HG03097 (cell line): Measurements from ENCODE around the gene ANAPC10.
"Not testable (repeated sequence)": the region's sequence is repeated elsewhere in the genome, so short reads cannot be mapped to it uniquely, and the experiment has no call there.

Source experiments
- ATAC-seq: cut with Tn5 transposase; IDR thresholded peaks from one replicate; pipeline ENCODE4 v1.9.1; 2021; ENCODE audit not compliant: unreplicated experiment, low FRiP score

ANAPC10 gene

DNA sequence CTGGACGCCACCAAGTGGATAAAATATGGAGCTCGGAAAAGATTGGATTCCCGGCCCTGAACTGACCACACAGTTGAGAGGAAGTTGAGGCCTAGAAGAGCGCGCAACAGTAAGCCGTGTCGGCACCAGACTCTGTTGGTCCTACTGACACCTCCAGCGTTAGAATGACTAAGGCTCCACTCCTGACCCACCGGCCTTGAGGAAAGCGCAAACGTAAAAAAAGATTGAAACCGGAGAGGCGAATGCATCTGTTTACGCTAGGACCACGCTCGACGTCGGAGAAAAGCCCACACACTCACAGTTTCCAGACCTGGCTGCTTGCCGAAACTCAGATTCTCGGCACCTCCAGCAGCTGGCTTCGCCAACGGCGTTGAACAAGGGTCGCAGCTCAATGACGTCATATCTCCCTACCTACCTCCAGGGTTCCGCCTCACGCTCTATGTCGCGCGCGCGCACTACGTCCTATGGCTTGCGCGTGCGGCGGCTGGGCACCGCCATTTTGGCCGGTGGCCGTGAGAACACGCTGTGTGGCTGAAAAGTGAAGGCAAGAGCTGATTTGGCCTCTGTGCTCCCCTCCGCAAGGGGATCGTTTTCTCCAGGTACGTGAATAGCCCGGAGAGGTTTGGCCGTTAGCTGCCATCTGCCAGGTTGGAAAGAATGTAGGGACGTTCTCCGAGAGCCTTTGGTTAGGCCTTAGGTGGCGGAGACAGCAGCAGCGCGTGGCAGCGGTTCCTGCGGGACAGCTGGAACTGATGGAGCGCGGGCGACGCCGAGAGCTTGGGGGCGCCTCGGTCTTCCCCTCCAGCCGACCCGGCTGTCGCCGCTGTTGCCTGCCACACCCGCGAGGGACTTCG lies at the start of gene ANAPC10, which contains the start of gene ABCE1:
TSS of gene ANAPC10 (minus strand) at position 376 of the 854 bp plus-strand sequence. CDS start 2,097 bp downstream, outside the sequence.
TSS of gene ABCE1 (plus strand) at position 491 of the 854 bp plus-strand sequence. CDS start 6,102 bp downstream, outside the sequence.
- ATAC-seq = peak; percentile 79

DNA sequence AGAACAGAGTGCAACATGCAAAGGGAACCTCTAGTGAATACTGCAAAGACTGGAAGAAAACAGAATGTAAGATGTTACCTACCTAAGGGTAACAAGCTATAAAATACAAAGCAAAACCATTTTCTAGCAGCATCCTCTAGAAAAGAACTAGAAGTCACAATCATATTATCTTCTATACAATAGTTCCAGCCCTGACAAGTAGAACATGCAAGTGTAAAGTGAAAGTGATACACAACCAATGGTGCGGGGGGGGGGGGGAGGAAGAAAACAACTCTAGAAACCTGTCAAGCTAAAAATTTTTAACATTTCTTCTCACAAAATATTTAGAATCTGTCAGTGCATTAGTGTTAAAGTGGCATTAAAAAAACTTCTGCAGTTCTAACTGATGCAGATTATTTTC lies 38.2 kb upstream of the ANAPC10 start:
- ATAC-seq = not testable (repeated sequence)

GRCh38 chr4:145132511-145133098 lies 34.6 kb upstream of the ANAPC10 start:
- ATAC-seq = peak; percentile 67

- no peak for ATAC-seq
These were observed 33.9 kb upstream of the ANAPC10 start for GRCh38 chr4:145131848-145132247.

DNA sequence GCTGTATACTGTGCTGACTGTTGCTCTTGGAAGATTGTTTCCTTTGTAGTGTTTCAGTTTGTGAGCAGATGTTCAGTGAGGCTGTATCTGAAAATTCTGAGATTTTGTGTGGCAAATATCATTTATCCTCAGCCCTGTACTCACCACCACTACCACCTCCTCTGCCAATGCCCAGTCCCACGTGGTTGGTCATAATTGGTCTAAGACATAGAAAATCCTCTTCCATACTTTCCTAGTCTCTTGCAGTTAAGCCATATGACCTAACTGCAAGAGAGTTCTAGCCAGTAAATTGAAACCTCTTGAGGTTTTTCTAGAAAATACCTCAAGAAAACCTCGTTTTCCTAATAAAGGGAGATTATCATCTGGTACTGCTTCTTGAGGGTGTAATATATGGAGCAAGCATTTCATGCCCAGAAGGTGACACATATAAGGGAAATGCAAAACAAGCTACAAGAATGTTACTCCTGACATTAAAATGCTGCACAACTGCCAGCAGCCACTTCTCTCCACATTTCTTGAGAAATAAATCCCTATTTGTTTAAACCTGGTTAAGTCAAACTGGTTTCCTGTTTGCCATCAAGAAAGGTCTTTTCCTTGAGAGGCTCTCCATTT lies 32.9 kb upstream of the ANAPC10 start:
- no peak for ATAC-seq

DNA sequence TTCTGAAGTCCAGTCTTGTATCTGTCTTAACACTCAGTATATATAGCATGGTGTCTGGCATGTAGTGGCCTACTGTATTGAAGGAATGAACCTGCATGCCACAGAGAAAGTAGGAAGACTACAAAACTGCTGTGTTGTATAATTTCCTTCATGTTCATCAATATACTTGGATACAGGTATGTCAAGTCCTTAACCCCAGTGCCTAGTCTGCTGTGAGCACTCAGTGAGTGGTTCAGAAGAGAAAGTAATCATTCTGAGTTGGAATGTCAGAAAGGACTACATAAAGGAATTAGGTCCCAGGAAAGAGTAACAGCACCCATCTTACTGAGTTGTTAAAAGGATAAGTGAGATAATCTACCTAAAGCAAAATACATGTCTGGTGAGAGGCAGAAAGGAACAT lies 32.1 kb upstream of the ANAPC10 start:
- no peak for ATAC-seq

- no peak for ATAC-seq
These were observed 27.4 kb upstream of the ANAPC10 start for GRCh38 chr4:145125396-145125795.

DNA sequence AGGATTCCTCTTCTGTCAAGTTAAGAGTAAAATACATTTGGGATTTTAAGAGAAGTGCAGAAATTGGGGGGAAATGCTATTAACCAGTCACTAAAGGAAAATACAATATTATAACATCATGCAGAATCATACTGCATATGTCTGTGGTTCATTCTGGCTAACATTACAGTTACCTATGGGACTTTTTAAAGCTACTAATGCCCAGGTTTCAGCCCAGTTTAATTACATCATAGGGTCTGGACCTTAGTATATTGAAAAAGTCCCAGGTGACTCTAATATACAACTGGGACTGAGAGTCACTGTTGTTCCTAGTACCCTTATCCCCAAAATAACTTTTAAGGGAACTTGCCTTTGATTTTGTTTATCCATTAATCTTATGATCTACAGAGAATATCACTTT lies 10.1 kb upstream of the ANAPC10 start:
- no peak for ATAC-seq

DNA sequence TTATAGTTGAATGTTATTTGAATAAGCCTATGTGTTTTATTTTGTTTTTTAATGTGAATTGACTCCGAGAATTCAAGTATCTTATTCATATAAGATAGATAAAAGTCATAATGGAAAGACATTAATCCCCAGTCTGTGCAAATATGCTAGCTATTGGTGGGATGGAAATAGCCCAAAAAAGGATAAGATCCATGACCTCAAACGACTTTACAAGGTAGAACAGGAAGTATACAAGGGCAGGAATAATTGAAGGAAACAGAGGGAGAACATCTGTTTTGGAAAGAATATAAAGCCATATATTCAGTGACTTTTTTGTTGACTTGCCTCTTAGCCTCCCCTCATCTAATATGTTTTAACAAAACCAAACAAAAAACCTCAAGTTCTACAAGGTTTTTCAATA lies 9.1 kb upstream of the ANAPC10 start:
- ATAC-seq = no peak

DNA sequence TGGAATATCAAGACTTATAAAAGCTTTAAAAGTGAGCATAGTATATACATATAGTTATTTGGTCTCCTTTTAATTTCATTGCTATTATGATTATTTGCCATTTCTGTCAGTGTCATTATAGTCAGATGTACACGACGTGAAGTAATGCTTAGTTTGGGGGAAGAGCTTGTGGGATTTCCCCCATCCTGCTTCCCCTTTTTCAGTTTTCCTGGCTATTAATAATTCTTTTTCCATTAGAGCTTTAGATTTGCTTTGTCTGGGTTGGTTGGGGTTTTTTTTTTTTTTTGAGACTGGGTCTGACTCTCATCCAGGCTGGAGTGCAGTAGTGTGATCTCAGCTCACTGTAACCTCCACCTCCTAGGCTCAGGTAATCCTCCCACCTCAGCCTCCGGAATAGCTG lies 5.5 kb upstream of the ANAPC10 start:
- no peak for ATAC-seq

DNA sequence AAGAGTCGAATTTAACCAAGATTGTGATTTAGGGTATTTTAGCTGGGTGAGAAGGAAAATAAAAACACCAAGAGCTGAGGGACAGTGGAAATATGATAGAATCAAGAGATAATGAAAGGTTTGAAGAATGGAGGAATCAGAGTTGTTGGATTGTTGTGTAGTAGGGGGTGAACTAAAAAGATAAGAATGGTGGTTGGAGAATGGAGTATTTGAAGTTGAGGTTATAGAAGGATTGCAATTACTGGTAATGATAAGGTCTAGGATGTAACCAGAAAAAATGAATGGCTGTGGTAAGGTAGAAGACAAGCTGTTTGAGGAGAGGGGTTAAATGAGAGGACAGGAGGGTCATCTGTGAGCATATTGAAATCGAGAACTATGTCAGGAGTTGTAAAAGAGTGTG lies 4.6 kb upstream of the ANAPC10 start:
- ATAC-seq = no peak

- ATAC-seq = no peak
These were observed 3.1 kb upstream of the ANAPC10 start for GRCh38 chr4:145101091-145101490.

- no peak for ATAC-seq
These were observed 1.7 kb upstream of the ANAPC10 start for GRCh38 chr4:145099653-145100052.

DNA sequence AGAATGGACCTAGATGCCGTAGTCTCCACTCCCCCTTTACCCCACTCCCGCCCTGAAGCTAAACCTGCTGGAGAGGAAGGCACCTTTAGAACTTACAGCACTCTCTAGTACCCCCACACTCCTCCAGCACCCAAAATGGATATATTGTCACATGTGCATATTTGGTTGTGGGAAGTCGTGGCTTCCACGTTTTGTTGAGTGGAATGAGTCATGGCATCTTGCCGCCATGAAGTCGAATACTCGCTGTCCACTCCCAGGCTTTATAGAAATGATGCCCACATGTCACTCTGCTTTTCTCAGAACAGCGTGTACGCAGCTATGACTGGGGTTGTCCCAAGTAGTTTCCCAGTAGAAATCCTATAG lies 660 bp upstream of the ANAPC10 start:
- ATAC-seq = peak; percentile 16

- ATAC-seq = no peak
These were observed 620 bp downstream of the ANAPC10 start for GRCh38 chr4:145097331-145097820.

GRCh38 chr4:145093638-145094037 lies 4.4 kb downstream of the ANAPC10 start:
- no peak for ATAC-seq

GRCh38 chr4:145090380-145090779 lies 7.6 kb downstream of the ANAPC10 start:
- ATAC-seq = no peak

DNA sequence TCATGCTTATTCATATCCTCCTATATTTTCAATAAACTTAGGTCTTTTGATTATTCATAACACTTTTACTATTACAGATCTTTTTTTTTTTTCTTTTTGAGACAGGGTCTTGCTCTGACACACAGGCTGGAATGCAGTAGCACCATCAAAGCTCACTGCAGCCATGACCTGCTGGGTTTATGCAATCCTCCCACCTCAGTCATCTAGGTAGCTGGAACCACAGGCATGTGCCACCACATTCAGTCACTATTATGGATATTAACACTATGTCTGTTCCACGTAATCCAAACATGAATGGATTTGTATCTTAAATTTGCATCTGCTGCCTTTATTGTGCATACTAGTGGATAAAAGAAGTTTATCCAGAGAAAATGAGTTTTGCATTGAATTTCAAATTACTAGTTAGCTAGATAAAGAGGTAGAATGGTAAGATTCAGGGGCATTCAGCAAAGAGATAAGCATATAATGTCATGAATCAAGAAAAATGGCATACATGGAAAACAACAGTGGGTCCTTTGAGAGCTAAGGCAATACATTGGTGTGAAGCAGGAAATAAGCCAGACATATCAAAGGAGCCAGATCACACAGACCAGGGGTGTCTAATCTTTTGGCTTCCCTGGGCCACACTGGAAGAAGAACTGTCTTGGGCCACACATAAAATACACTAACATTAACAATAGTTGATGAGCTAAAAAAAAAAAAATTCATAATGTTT lies 13.9 kb downstream of the ANAPC10 start:
- ATAC-seq = no peak

DNA sequence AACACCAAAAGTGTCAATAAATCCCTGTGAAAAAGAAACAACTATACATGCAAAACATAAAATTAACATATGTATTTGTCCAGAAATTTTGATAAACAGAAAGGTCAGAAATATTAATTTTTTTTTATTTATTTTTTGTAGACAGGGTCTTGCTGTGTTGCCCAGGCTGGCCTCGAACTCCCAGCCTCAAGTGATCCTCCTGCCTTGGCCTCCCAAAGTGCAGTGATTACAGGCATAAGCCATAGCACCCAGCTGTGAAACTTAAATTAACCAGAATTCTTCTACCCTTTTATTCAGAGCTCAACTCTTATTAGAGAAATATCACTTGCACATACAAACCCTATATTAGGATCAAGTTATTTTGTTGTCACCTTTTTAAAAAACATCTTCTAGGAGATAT lies 16.2 kb downstream of the ANAPC10 start:
- ATAC-seq = no peak

- no peak for ATAC-seq
These were observed 21.5 kb downstream of the ANAPC10 start for GRCh38 chr4:145076469-145076855.
